RKO (cell line): ENCODE results near the gene EIPR1.

ENCODE experiments used
- DNase-seq: peaks from one replicate; pipeline ENCODE4 v3.0.0-alpha.2; 2016; ENCODE audit warnings: low spot score

EIPR1 gene

DNA sequence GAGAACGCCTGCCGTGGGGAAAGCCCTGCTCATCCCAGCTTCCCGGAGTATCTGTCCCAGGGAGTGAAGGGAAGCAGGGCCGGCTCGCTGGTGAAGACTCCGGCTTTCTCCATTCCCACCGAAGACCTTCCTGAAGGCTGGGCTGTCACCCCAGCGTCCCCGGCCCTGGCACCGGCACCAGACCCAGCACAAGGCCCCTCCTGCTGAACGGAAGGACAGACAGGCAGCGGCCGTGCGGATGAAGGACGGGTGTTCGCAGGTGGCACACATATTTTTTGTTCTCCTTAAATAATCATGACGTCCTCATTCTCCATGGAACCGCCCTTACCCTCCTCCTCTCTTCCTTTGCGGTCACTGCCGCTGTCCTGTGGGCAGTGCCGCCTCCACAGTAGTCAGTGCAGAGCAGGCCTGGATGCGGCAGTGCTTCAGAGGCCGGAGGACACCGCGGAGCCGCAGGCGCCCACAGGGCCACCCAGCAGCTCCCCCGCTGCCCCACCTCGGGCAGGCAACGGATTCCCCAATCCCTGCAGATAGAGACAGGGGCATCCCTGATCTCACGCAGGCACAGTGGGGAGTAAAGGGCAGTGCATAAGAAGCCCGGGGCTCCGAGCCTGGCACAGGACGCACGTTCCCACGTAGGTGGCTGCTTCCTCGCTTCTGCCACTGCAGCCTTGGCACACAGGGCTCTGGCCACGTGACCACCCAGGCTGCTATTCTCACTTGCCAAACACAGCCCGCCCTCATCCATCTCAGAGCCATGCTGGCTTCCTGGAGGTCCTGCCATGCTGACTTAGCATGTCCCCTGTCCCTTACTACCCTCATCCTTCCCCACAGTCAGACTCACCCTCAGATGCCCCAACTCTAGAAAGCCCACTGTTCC is 229.7 kb downstream of the EIPR1 start:
- no peak for DNase-seq

DNA sequence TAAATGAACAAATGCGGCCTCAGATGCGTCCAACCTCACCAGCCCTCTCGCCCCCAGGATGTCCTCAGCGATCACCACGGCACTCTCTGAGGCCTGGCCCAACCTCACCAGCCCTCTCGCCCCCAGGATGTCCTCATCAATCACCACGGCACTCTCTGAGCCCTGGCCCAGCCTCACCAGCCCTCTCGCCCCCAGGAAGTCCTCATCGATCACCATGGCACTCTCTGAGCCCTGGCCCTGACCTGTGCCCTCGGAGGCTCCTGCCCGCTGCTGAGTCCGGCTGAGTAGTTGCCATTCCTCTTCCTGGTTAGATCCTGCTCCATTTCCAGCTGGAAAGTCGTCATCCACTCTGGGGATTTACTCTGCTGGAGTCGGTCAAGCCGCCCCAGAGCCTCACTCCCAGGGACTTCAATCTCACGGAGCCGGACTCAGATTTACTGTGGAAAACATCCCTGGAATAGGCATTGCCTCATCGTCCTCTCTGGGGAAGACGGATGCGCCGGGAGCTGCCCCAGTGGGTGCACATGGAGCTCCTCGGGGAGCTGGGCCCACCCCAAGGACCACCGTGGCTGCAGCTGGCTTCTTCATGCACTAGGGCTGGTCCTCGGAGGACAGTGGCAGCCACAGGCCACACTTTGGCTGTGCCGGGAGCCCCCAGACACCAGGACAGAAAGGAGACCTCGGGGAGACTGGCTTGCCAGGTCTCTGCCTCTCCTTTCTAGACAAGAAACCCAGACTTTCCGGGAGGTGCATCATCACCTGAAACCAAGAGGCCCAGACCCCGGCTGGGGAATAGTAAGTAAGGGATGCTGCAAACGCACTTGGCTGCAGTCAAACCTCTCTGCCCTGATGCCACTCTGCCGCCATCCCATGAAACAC is 230.6 kb downstream of the EIPR1 start:
- DNase-seq, result no peak

DNA sequence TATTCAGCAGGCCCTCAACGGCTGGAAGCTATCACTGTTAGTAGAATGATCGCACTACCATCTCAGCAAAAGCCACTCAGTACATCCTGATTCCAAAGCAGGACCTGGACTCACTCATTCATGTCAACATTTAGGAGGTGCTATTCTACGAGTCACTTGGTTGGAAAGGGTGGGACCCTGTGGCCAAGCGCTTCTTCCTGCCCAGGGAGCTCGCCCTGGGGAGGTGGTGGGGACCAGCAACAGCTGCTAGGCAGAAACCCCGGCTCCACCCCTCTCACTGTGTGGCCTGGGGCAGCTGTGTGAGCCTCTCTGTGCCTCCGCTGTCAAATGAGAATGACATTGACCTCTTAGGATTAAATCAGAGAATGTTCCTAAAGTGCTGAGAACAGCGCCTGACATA is 231.4 kb downstream of the EIPR1 start:
- DNase-seq, result no peak

GRCh38 chr2:3145471-3146021 is 232.1 kb downstream of the EIPR1 start:
- no peak for DNase-seq

DNA sequence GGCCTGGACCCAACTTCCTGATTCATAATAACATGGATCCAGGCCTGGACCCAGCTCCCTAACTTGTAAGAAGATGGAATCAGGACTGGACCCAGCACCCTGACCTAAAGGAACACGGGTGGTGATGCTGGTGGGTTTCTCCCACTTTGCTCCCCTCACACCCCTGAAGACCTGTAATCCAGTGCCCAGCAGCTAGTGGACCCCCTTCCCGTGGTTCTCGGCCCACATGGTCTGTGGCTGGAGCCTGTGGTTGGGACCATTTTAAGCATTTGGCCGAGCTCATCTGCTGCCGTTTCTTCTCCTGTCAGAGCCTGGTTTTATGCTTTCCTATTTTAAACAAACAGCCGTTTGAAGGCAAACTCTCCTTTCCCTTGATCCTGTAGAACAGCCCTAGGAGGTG is 232.8 kb downstream of the EIPR1 start:
- DNase-seq, result no peak

DNA sequence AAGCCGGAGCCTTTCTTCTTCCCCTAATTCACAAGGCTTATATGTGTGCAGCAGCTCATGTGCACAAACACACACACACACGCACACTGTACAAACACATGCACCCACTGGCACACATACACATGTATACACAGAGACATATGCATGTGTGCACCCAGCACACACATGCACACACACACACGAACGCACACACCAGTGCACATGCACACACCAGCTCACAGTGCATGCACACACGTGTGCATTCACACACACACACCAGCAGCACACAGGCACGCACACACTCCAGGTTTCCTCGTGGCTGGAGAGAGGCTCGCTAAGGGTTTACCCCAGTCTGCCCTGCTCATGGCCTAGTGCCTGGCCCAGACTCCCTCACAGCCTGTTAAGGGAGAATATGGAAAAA is 234.0 kb downstream of the EIPR1 start:
- no peak for DNase-seq

DNA sequence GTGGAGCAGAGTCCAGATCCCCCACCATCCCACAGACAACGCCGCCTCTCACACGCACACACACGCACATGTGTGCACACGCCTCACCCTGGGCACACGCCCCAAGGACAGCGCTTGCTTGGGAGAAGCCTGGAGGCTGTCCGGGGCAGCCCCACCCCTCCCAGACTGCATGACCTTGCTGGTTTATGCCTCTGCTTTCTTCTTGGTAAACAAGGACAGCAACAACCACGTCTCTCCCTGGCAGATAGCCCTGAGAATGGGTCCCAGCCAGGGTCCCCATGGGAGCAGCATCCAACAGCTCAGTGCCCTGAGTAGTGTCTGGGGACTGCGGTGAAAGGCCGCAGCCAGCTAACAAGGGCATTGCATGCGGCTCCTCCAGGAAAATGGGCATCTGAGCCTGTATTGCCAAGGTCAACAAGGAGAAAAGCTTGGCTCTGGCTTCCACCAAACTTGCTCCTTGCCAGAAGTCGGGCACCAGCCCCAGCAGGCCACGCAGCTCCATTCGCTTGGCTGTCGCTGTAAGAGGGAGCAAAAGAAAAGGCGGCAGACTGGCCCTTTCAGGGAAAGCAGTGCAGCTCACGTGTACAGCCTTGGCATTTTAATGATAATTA is 234.6 kb downstream of the EIPR1 start:
- DNase-seq, result no peak

DNA sequence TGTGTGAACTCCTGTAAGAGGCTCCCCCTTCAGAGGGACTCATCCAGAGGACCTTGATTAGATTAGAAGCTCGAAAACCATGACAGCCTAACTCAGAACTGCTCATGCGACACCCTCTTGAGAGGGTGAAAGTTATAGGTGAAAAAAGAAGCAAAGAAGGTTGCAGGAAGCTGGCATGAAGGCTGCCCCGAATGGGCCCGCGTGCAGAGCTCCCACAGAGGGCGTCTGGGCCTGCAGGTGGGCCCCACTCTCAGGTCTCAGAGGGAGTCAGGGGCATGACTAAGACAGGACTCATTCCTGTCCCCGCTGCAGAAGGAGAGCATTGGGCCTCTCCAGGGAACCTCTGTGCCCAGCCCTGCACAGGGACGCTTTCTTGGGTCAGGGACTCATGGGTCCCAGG is 235.4 kb downstream of the EIPR1 start:
- DNase-seq, result no peak

DNA sequence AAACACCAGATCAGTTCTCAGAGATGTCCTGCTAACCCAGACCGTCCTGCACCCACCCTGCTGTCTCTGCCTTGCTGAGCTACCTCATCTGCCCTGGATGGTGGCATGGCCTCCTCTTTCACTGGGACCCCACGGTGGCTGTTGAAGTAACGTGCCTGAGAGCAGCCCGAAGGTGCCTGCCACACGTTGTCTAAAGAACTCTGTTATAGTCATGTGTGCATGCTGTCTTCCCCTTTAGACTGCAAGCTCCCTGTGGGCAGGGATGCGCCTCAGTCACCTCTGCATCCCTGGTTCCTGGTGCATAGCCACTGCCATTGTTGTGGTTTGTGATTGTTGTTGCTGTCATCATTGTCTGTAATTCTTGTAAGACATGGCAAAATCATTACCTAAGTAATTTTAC is 235.9 kb downstream of the EIPR1 start:
- no peak for DNase-seq

DNA sequence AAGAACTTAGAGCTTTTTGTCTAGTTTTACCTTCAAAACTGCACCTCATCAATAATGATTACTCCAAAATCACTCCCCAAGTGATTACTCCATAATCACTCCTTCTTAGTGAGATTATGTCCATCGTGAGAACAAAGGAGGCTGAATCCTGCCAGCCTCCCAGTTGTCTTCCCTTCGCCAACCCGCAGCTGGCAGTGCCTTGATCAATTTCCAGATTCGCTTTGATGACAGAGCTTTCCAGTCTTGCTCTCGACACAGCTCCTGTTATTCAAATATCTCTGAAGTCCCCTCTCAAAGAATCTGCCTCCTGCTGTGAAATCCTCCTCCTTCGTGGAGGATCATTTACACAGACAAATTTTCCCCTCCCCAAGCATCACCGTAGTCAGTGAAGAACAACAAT is 237.7 kb downstream of the EIPR1 start:
- DNase-seq, result no peak
